Keratinocyte (primary cell): Measurements from ENCODE around the gene PDK1. TPM values are rescaled to one million over a fixed set of nuclear protein-coding genes. Genes with fewer than 3 reads are reported as not detected.

ENCODE experiments used
- DNase-seq: peaks from one replicate; pipeline ENCODE4 v3.0.0-alpha.2; 2011; ENCODE audit warnings: low read depth, missing footprints, low spot score
- FAIRE-seq: peaks from 2 replicates; lab custom pipeline; 2011; peaks lifted over from hg19 to GRCh38; lab: Jason Lieb, UNC
- H2AFZ ChIP-seq: 2 replicates; pipeline ENCODE4 v1.6.0; 2012; ENCODE audit warnings: low read length, control low read depth, inconsistent platforms; ENCODE audit not compliant: control insufficient read depth
- H3K27ac ChIP-seq: 2 replicates; pipeline ENCODE4 v1.5.1; 2011; ENCODE audit warnings: low read length; ENCODE audit not compliant: control insufficient read depth, insufficient read depth
- H3K27me3 ChIP-seq: 3 replicates; pipeline ENCODE4 v1.6.0; 2011; ENCODE audit warnings: low read length; ENCODE audit not compliant: control insufficient read depth, insufficient read depth; ENCODE audit errors: extremely low read depth
- H3K36me3 ChIP-seq, 2 experiments: 2 replicates in 1 of 2; 3 replicates in 1 of 2; pipeline ENCODE4 v1.5.1; 2011; ENCODE audit warnings: low read length in 2 of 2, mild to moderate bottlenecking in 1 of 2; ENCODE audit not compliant: control insufficient read depth in 2 of 2, insufficient read depth in 2 of 2; ENCODE audit errors: extremely low read depth in 1 of 2
- H3K4me1 ChIP-seq: 3 replicates; pipeline ENCODE4 v1.5.1; 2011; ENCODE audit warnings: low read length; ENCODE audit not compliant: control insufficient read depth, insufficient read depth; ENCODE audit errors: extremely low read depth
- H3K4me2 ChIP-seq: 3 replicates; pipeline ENCODE4 v1.6.0; 2011; ENCODE audit warnings: low read depth, low read length; ENCODE audit not compliant: control insufficient read depth, insufficient read depth; ENCODE audit errors: extremely low read depth
- H3K4me3 ChIP-seq, 3 experiments: fragments of 200-600 bp in 1 of 3; sonication (generic) in 1 of 3; 2 replicates in 2 of 3; 3 replicates in 1 of 3; pipeline ENCODE4 v1.5.1; 2011 to 2016; ENCODE audit warnings: low read length in 3 of 3, mild to moderate bottlenecking in 3 of 3, control low read depth in 2 of 3, inconsistent platforms in 1 of 3, low read depth in 1 of 3, mixed read lengths in 1 of 3, mixed run types in 1 of 3, moderate library complexity in 1 of 3; ENCODE audit not compliant: control insufficient read depth in 2 of 3, insufficient read depth in 2 of 3; ENCODE audit errors: extremely low read depth in 1 of 3
- H3K79me2 ChIP-seq: 2 replicates; pipeline ENCODE4 v1.6.0; 2012; ENCODE audit warnings: low read length; ENCODE audit not compliant: control insufficient read depth, insufficient read depth
- H3K9ac ChIP-seq: 3 replicates; pipeline ENCODE4 v1.6.0; 2011; ENCODE audit warnings: low read length; ENCODE audit not compliant: control insufficient read depth, insufficient read depth; ENCODE audit errors: extremely low read depth
- H3K9me1 ChIP-seq: 3 replicates; pipeline ENCODE4 v1.6.0; 2011; ENCODE audit warnings: low read length; ENCODE audit not compliant: control insufficient read depth, insufficient read depth; ENCODE audit errors: extremely low read depth
- H3K9me3 ChIP-seq: 2 replicates; pipeline ENCODE4 v1.5.1; 2012; ENCODE audit warnings: low read depth, low read length; ENCODE audit not compliant: control insufficient read depth
- H4K20me1 ChIP-seq: 3 replicates; pipeline ENCODE4 v1.6.0; 2011; ENCODE audit warnings: low read length; ENCODE audit not compliant: control insufficient read depth, insufficient read depth; ENCODE audit errors: extremely low read depth
- CTCF ChIP-seq, 3 experiments: IDR thresholded peaks in 1 of 3; conservative IDR thresholded peaks in 1 of 3; optimal IDR thresholded peaks in 1 of 3; 2 replicates in 2 of 3; 3 replicates in 1 of 3; pipeline versions ENCODE3 to v1.5.1; 2011; ENCODE audit warnings: low read length in 3 of 3, mild to moderate bottlenecking in 3 of 3, moderate library complexity in 2 of 3, control low read depth in 1 of 3, inconsistent platforms in 1 of 3; ENCODE audit not compliant: insufficient read depth in 2 of 3; ENCODE audit errors: extremely low read depth in 1 of 3
- EZH2 ChIP-seq: IDR thresholded peaks from one replicate; pipeline ENCODE4 v1.6.1; 2012; ENCODE audit warnings: inconsistent platforms, mild to moderate bottlenecking, low read length, moderate library complexity
- dilution Hi-C: fragments of 300-500 bp; cut with MboI; formaldehyde crosslinking; loops from one replicate; pipeline ENCODE4 v1.7.0; 2020; ENCODE audit warnings: low sequenced_read_pairs; ENCODE audit not compliant: extremely low pct_ligation_motif_present
- polyA plus RNA-seq, 5 experiments: library from polyadenylated mRNA; depleted of rRNA in 3 of 5; stranded (reverse) in 3 of 5; stranded (forward) in 1 of 5; unstranded in 1 of 5; fragments of >200 nt; gene quantifications; 1 replicate in 1 of 5; 2 replicates in 3 of 5; 3 replicates in 1 of 5; pipeline versions ENCODE4 v1.2.1 to v1.2.3, GENCODE V29; 2011 to 2012; ENCODE audit warnings: missing spikeins in 2 of 5, low read depth in 1 of 5, low replicate concordance in 1 of 5

PDK1 gene
- polyA plus RNA-seq, 1 donor (not counting 4 experiments of a cell fraction or from before 2014, with no cell fraction given), result 29.2 TPM

GRCh38 chr2:172513935-172514586 lies 41.8 kb upstream of the PDK1 start:
- H3K79me2 ChIP-seq, result no peaks in the 10 kb centered on the region
- H3K27ac ChIP-seq, result no peak overlapping the region
- H3K9me3 ChIP-seq, result no peaks in the 10 kb centered on the region
- H4K20me1 ChIP-seq, result no peaks in the 10 kb centered on the region
- H3K4me2 ChIP-seq, result no peak overlapping the region
- H3K9me1 ChIP-seq, result no peaks in the 10 kb centered on the region
- no peak overlapping the region for H2AFZ ChIP-seq
- dilution Hi-C loops, result no loop called here
- DNase-seq (no peak), FAIRE-seq (no peak)
- no peak overlapping the region for H3K9ac ChIP-seq
- no peaks in the 10 kb centered on the region for H3K27me3 ChIP-seq
- TF ChIP-seq CTCF (optimal IDR thresholded peaks at IDR 0.05 in 1 of 3, IDR thresholded peaks at IDR 0.05 in 1 of 3, conservative IDR thresholded peaks at IDR 0.05 in 1 of 3; ENCODE audit: extremely low read depth in 1 of 3, insufficient read depth in 2 of 3, low read length in 3 of 3), result no peak
- TF ChIP-seq EZH2, result no peak
- no peaks in the 10 kb centered on the region for H3K4me1 ChIP-seq
- H3K4me3 ChIP-seq, result no peak overlapping the region
- H3K36me3 ChIP-seq, result no peaks in the 10 kb centered on the region

- Histone ChIP-seq H3K27me3 (no peaks in the 10 kb centered on the region), H3K79me2 (no peaks in the 10 kb centered on the region), H3K9me3 (no peaks in the 10 kb centered on the region), H3K4me3 (no peak overlapping the region), H3K4me2 (no peak overlapping the region), H3K4me1 (no peaks in the 10 kb centered on the region), H4K20me1 (no peaks in the 10 kb centered on the region), H2AFZ (no peak overlapping the region), H3K27ac (no peak overlapping the region), H3K36me3 (no peaks in the 10 kb centered on the region), H3K9me1 (no peaks in the 10 kb centered on the region), H3K9ac (no peak overlapping the region)
- TF ChIP-seq EZH2, result no peak
- no peak for TF ChIP-seq CTCF (optimal IDR thresholded peaks at IDR 0.05 in 1 of 3, IDR thresholded peaks at IDR 0.05 in 1 of 3, conservative IDR thresholded peaks at IDR 0.05 in 1 of 3; ENCODE audit: extremely low read depth in 1 of 3, insufficient read depth in 2 of 3, low read length in 3 of 3)
- DNase-seq (no peak), FAIRE-seq (no peak)
- dilution Hi-C loops, result no loop called here
Measured at GRCh38 chr2:172516299-172516698, 39.6 kb upstream of the PDK1 start.
